GM12891 (cell line): ENCODE results near the gene SELENOS.

Source experiments
- DNase-seq: peaks from one replicate; pipeline ENCODE4 v3.0.0; 2011; ENCODE audit warnings: low spot score; ENCODE audit not compliant: insufficient read length
- FAIRE-seq: peaks from 2 replicates; lab custom pipeline; 2011; peaks lifted over from hg19 to GRCh38; lab: Jason Lieb, UNC
- PAX5 ChIP-seq: IDR thresholded peaks from 2 replicates; pipeline ENCODE4 v1.6.1; 2011; ENCODE audit warnings: low read length, moderate library complexity, mild to moderate bottlenecking; ENCODE audit not compliant: insufficient read depth, severe bottlenecking
- POLR2A ChIP-seq: IDR thresholded peaks from 2 replicates; pipeline ENCODE4 v1.6.1; 2011; ENCODE audit warnings: low read depth, low read length, control low read depth
- POLR2AphosphoS5 ChIP-seq: IDR thresholded peaks from 2 replicates; pipeline ENCODE4 v1.6.1; 2011; ENCODE audit warnings: low read depth, low read length, control low read depth
- POU2F2 ChIP-seq: IDR thresholded peaks from 2 replicates; pipeline ENCODE4 v1.6.1; 2011; ENCODE audit warnings: low read depth, mild to moderate bottlenecking, control low read depth, low read length, moderate library complexity
- SPI1 ChIP-seq: IDR thresholded peaks from 2 replicates; pipeline ENCODE4 v1.6.1; 2011; ENCODE audit warnings: low read depth, low read length, control low read depth
- TAF1 ChIP-seq: IDR thresholded peaks from 2 replicates; pipeline ENCODE4 v1.6.1; 2011; ENCODE audit warnings: low read depth, low read length, control low read depth

Gene SELENOS

DNA sequence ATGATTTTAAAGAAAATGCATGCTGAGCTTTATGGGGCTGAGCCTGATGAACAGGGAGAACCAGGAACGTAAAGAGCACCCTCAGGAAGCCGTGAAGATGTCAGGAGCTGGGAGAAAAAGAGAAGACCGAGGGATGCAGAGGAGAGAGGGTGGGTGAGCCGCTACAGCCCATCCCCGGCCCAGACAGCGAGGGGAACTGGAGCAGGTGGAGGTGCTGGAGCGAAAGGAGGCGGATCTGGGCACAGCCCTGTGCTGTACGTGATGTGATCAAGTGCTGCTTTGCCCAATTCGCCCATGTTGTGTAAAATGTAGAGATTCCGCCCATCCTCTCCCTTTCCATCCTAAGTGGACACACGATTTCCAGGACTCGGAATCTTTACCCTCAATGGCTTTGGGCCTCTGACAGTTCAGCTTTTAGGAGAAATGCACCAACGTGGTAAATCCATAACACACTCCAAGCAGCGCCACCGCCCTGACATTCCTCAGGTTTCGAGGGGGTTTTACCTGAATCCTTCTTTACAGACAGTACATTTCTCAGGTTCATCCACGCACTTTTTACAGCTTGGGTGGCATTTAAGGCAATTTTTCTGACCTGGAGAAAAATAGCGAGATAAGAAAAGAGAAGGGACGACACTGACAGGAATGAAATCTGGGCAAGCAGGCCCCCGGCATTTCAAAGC is 44.9 kb upstream of the SELENOS start:
- FAIRE-seq: no peak
- no peak for DNase-seq

DNA sequence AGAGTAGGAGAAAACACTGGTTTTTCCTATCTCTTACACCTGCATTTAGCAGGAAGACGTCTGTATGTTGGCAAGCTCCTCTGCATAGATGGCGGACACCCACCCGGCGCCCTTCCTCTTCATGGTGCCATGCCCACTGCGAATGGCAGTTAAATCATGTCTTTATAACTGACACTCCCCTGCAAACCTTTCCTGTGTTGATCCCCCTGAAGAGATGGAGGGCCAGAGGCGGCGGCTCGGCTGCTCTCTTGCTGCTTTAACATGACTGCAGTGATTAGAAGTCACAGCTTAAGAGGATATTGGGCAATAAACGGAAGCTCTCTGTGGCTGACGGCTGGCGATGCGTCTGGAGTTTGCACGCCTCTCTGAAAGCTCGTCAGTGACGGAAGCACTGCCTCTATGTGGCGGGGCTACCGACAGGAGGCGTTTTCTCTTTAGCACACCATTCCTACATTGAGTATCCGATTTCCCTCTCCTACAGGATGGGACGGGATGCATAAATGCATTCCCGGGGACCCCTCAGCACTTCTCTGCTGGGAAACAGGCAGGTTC is 43.3 kb upstream of the SELENOS start:
- TF ChIP-seq SPI1 (no peak), POU2F2 (no peak), PAX5 (no peak), POLR2A (no peak), TAF1 (no peak), POLR2AphosphoS5 (no peak)
- FAIRE-seq: no peak
- DNase-seq: peak; percentile 50

More for the DNA sequence above, 44.9 kb upstream of the SELENOS start:
- TF ChIP-seq POU2F2 (no peak), SPI1 (no peak), TAF1 (no peak), PAX5 (no peak), POLR2AphosphoS5 (no peak), POLR2A (no peak)

- TF ChIP-seq POU2F2 (no peak), POLR2AphosphoS5 (no peak), TAF1 (no peak), PAX5 (no peak), POLR2A (no peak), SPI1 (no peak)
- DNase-seq (no peak), FAIRE-seq (no peak)
Measured at GRCh38 chr15:101318839-101319238, 41.6 kb upstream of the SELENOS start.

- FAIRE-seq (no peak), DNase-seq (no peak)
- no peak for TF ChIP-seq TAF1
- no peak for TF ChIP-seq SPI1
- TF ChIP-seq PAX5: no peak
- TF ChIP-seq POLR2A: no peak
- no peak for TF ChIP-seq POU2F2
Measured at GRCh38 chr15:101318147-101318819, 41.0 kb upstream of the SELENOS start.

- DNase-seq: no peak
- no peak for FAIRE-seq
- TF ChIP-seq SPI1 (no peak), TAF1 (no peak), POU2F2 (no peak)
Measured at GRCh38 chr15:101317336-101317872, 40.1 kb upstream of the SELENOS start.

DNA sequence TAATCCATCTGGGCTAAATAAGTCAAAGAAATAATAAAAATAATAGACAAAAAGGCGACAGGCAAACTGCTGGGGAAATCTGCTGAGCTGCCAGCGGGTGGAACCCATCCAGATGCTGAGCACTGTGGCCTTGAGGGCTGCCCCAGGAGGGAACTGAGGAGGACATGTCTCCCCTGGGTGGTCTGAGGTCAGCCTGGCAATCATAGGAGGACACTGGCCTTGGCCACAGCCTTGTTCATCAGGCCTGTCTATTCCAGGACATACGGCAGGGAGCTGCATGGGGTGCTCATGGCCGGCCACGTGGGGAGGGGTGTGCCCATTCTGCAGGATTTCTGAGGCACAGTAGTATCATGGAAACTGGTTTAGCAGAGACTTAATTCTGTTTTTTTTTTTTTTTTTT is 39.2 kb upstream of the SELENOS start:
- FAIRE-seq: no peak
- TF ChIP-seq SPI1 (no peak), PAX5 (no peak), POLR2A (no peak), TAF1 (no peak), POU2F2 (no peak), POLR2AphosphoS5 (no peak)
- no peak for DNase-seq

DNA sequence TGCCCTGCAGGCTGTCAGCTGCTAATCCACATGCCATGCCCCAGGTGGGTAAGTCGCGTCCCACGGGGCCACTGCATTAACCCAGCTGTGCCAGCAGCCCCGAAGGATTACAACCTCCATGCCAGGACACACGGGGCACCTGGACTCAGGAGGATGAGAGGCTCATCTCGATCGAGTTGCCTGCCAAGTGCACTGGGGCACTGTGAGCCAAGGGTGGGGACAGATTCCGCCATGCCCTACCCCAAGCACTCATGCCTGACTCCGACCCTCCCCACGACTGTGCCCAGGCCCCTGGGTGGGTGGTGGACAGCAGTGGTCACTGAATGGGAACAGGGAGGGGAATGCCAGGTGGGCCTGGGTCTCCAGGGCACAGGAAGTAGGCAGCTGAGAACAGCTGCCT is 38.5 kb upstream of the SELENOS start:
- TF ChIP-seq TAF1: no peak
- no peak for TF ChIP-seq SPI1
- TF ChIP-seq POLR2AphosphoS5: no peak
- no peak for TF ChIP-seq PAX5
- no peak for TF ChIP-seq POU2F2
- no peak for TF ChIP-seq POLR2A

DNA sequence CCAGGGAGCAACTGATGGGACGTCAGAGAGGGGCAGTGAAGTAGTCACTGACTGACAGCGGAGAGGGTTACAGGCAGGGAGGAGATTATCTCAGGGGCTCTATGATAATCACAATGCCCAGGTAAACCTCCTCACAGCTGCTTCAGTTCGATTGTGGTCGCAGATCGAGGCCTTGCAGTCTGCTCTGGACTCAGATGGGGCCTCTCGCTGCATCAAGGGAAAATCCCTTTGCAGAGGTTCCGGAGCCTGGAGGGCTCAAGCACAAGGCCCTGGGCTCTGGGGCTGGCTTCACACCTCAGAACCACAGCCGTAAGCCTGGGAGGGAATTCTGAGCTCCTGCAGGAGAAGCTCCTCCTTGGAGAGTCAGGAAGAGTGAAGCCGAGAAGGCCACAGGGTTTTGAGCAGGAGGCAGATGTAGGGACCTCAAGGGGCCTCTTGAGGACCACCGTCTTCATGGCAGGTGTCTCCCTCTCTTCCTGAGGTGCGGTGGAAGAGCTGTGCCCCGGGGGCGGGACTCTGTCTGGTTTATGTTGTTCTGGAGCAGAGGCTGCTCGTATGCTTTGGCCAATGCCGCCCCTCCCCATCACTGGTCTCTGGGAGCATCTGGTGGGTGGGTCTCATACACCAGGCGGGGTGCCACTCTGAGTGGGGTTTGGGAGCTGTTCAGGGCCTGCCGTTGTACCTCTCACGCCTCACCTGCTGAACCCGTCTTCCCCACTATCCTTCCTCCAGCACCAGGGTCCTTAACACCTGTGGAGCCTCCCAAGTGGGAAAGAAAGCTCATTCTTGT is 37.2 kb upstream of the SELENOS start:
- FAIRE-seq: no peak
- TF ChIP-seq SPI1: no peak

More for the DNA sequence above, 38.5 kb upstream of the SELENOS start:
- FAIRE-seq: no peak
- DNase-seq: no peak

More for the DNA sequence above, 37.2 kb upstream of the SELENOS start:
- no peak for DNase-seq
